ENCODE results near the gene FXYD1.

The FXYD1 gene

DNA sequence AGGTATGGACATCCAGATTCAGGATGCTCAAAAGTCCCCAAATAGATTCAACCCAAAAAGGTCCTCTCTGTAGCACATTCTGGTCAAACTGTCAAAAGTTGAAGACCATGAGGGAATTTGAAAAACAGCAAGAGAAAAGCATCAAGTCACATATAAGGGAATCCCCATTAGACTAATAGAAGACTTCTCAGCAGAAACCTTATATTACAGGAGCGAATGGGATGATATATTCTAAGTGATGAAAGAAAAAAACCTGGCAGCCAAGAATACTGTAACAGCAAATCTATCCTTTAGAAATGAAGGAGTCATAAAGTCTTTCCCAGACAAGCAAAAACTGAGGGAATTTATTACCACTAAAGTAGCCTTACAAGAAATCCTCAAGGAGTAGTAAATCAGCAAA, 45.6 kb downstream of the FXYD1 start:
- FAIRE-seq = no peak

DNA sequence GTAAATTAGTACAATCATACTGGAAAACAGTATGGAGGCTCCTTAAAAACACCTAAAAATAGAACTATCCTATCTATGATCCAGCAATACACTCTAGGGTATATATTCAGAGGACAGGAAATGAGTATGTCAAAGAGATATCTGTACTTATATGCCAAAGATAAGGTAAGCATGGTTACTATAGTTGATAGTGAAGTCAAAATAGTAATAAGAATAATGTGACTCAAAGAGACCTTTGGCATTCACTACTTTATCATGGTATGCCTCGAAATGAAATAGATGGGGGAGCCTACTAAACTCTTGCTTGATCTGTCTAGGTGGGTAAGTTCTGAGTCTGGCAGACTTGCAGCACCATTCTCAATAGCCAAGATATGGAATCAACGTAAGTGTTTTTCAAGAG, 46.3 kb downstream of the FXYD1 start:
- no peak for FAIRE-seq
- no peak for DNase-seq (ENCODE audit: low spot score)

More for the DNA sequence above, 45.6 kb downstream of the FXYD1 start:
- no peak for DNase-seq (ENCODE audit: low spot score)
